Tibial nerve (tissue), 4 donors: ENCODE results near the gene PITPNM3. TPM values are rescaled to one million over a fixed set of nuclear protein-coding genes. Genes with fewer than 3 reads are reported as not detected.

ENCODE experiments used
- DNase-seq, 2 donors: peaks; one replicate each; pipeline ENCODE4 v3.0.0-alpha.2; 2019; ENCODE audit warnings: low spot score in 2 of 2
- H3K27ac ChIP-seq, 4 donors: fragments of 200-600 bp; sonication (generic) in 3 of 4; one replicate each; pipeline ENCODE4 v1.5.1; 2017 to 2019; ENCODE audit warnings: mild to moderate bottlenecking in 1 of 4
- H3K27me3 ChIP-seq, 2 donors: fragments of 200-600 bp; sonication (generic) in 1 of 2; one replicate each; pipeline versions ENCODE4 v1.5.1 to v1.6.0; 2017 to 2019
- H3K36me3 ChIP-seq, 3 donors: fragments of 200-600 bp; sonication (generic); one replicate each; pipeline ENCODE4 v1.5.1; 2018 to 2019
- H3K4me1 ChIP-seq, 4 donors: fragments of 200-600 bp; sonication (generic) in 3 of 4; one replicate each; pipeline ENCODE4 v1.5.1; 2017 to 2019
- H3K4me3 ChIP-seq, 4 donors: fragments of 200-600 bp; sonication (generic) in 3 of 4; one replicate each; pipeline ENCODE4 v1.5.1; 2017 to 2019; ENCODE audit warnings: mild to moderate bottlenecking in 1 of 4, moderate library complexity in 1 of 4
- H3K9me3 ChIP-seq, 4 donors: fragments of 200-600 bp; sonication (generic) in 3 of 4; one replicate each; pipeline ENCODE4 v1.5.1; 2017 to 2019
- EP300 ChIP-seq, 2 donors: sonication (generic); formaldehyde crosslinking; IDR thresholded peaks; one replicate each; pipeline ENCODE4 v1.6.1; 2017; ENCODE audit warnings: antibody characterized with exemption in 2 of 2, mild to moderate bottlenecking in 1 of 2
- POLR2A ChIP-seq, 2 donors: fragments of 450-650 bp; IDR thresholded peaks; one replicate each; pipeline ENCODE4 v1.6.1; 2017; ENCODE audit warnings: antibody characterized with exemption in 2 of 2, mild to moderate bottlenecking in 2 of 2, moderate library complexity in 2 of 2
- WGBS, 2 donors: methylation state at CpG; one replicate each; pipeline ENCODE4 v1.1.5; 2018; 5-methylcytosine and 5-hydroxymethylcytosine counted together
- total RNA-seq, 4 donors: library from RNA; depleted of rRNA; stranded (reverse); fragments of >200 nt; gene quantifications; one replicate each; pipeline ENCODE4 v1.1.0, GENCODE V29; 2016
- TF ChIP-seq, protein P1 (sequence below), 5 experiments: fragments of 200-600 bp in 3 of 5; fragments of 450-650 bp in 2 of 5; sonication (generic) in 3 of 5; IDR thresholded peaks; one replicate each; pipeline ENCODE4 v1.5.1; 2016 to 2019; ENCODE audit warnings: antibody characterized with exemption in 5 of 5, mild to moderate bottlenecking in 3 of 5, moderate library complexity in 2 of 5

Gene PITPNM3
- total RNA-seq, 4 donors from 2014 or later, result 0.90 to 5.2 (median 2.3) TPM

GRCh38 chr17:6521586-6521985, 34.8 kb downstream of the PITPNM3 start:
- no peaks in the 10 kb centered on the region for H3K4me1 ChIP-seq
- no peak overlapping the region for H3K27ac ChIP-seq
- no peak for TF ChIP-seq POLR2A (IDR thresholded peaks at IDR 0.05)
- no peak for TF ChIP-seq EP300 (IDR thresholded peaks at IDR 0.05)
- TF ChIP-seq, protein P1, sequence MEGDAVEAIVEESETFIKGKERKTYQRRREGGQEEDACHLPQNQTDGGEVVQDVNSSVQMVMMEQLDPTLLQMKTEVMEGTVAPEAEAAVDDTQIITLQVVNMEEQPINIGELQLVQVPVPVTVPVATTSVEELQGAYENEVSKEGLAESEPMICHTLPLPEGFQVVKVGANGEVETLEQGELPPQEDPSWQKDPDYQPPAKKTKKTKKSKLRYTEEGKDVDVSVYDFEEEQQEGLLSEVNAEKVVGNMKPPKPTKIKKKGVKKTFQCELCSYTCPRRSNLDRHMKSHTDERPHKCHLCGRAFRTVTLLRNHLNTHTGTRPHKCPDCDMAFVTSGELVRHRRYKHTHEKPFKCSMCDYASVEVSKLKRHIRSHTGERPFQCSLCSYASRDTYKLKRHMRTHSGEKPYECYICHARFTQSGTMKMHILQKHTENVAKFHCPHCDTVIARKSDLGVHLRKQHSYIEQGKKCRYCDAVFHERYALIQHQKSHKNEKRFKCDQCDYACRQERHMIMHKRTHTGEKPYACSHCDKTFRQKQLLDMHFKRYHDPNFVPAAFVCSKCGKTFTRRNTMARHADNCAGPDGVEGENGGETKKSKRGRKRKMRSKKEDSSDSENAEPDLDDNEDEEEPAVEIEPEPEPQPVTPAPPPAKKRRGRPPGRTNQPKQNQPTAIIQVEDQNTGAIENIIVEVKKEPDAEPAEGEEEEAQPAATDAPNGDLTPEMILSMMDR (IDR thresholded peaks at IDR 0.05), result no peak
- no peak for DNase-seq
- WGBS, 2 donors, result 89 to 94% methylated on average over 5 of the region's 5 CpGs
- H3K9me3 ChIP-seq, result no peaks in the 10 kb centered on the region
- H3K36me3 ChIP-seq, result no peaks in the 10 kb centered on the region
- no peaks in the 10 kb centered on the region for H3K27me3 ChIP-seq
- H3K4me3 ChIP-seq, result no peak overlapping the region

DNA sequence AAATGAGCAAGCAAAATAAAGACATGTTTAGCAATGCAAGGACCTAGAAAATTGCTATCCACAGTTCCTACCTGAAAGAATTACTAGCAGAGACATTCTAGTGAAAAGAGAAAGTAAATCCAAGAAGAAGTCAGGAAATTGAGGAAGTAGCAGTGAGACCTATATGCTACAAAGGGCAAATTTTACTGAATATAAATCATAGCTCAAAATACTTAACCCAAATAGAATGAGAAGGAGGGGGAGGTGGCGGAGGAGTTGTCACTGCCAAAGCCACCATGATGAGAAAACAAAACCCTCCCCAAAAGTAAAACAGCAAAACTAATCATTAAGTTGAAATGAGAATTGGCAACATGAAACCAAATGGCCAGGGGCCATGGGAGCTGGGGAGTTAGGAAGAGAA, 39.3 kb downstream of the PITPNM3 start:
- no peak for DNase-seq
- H3K27me3 ChIP-seq, result no peaks in the 10 kb centered on the region
- H3K27ac ChIP-seq, result no peak overlapping the region
- H3K4me3 ChIP-seq, result no peak overlapping the region
- TF ChIP-seq, protein P1 (IDR thresholded peaks at IDR 0.05), result no peak
- H3K4me1 ChIP-seq, result no peaks in the 10 kb centered on the region
- H3K9me3 ChIP-seq, result no peaks in the 10 kb centered on the region
- WGBS, 2 donors, result 62 to 74% methylated on average over 1 of the region's 1 CpG
- H3K36me3 ChIP-seq, result no peaks in the 10 kb centered on the region

GRCh38 chr17:6514371-6514770, 42.0 kb downstream of the PITPNM3 start:
- DNase-seq, result no peak
- Histone ChIP-seq H3K4me3 (no peak overlapping the region), H3K4me1 (no peaks in the 10 kb centered on the region), H3K27ac (no peak overlapping the region), H3K36me3 (no peaks in the 10 kb centered on the region), H3K27me3 (no peaks in the 10 kb centered on the region), H3K9me3 (no peaks in the 10 kb centered on the region)
- 77 to 81% methylated on average over 3 of the region's 3 CpGs for WGBS, 2 donors
- TF ChIP-seq, protein P1 (IDR thresholded peaks at IDR 0.05), result no peak
- no peak for TF ChIP-seq POLR2A (IDR thresholded peaks at IDR 0.05)
- no peak for TF ChIP-seq EP300 (IDR thresholded peaks at IDR 0.05)

- DNase-seq, result no peak
- Histone ChIP-seq H3K4me3 (no peak overlapping the region), H3K36me3 (no peaks in the 10 kb centered on the region), H3K9me3 (no peaks in the 10 kb centered on the region), H3K27ac (no peak overlapping the region), H3K27me3 (no peaks in the 10 kb centered on the region), H3K4me1 (peaks cover 0 to 10% (median 0%) of the 10 kb centered on the region in 4 donors)
- TF ChIP-seq, protein P1 (IDR thresholded peaks at IDR 0.05), result no peak
- TF ChIP-seq EP300 (IDR thresholded peaks at IDR 0.05) (no peak), POLR2A (IDR thresholded peaks at IDR 0.05) (no peak)
- WGBS, 2 donors, result 22% methylated on average over 2 of the region's 2 CpGs
These were observed 43.8 kb downstream of the PITPNM3 start for GRCh38 chr17:6512552-6512951.

DNA sequence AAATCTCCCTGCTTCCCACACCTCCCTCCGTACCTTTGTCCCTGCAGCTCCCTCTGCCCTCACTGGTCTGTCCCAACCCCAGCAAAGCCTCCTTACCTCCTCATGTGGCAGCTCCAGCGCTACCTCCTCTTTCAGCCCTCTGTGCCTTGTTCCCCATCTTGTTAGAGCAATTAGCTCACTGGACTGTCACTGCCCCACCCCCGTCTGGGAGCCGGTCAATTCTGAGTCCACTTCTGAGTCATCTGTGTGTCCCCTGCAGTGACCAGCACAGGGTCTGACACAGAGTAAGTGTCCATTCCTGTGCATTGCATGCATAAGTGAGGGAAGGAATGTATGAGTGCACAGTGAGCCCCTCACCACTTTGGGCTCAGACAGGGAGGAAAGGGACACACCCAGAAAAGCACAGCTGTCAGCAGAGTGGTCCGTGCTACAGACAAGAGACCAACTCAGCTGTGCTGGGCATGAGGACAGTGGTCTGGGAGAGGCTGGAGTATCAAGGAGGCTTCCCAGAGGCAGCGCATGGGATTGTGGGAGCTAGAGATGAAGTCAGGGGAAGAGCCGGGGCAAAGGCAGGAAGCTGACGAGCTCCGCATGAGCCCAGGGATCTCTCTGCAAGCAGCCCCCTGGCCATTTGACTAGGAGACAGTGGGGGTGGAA, 45.9 kb downstream of the PITPNM3 start:
- TF ChIP-seq POLR2A (IDR thresholded peaks at IDR 0.05) (no peak), EP300 (IDR thresholded peaks at IDR 0.05) (no peak)
- TF ChIP-seq, protein P1 (IDR thresholded peaks at IDR 0.05), result no peak
- no peak for DNase-seq
- H3K36me3 ChIP-seq, result no peaks in the 10 kb centered on the region

More for the DNA sequence above, 45.9 kb downstream of the PITPNM3 start:
- Histone ChIP-seq H3K9me3 (no peaks in the 10 kb centered on the region), H3K27me3 (no peaks in the 10 kb centered on the region), H3K4me3 (no peak overlapping the region), H3K4me1 (peaks cover 0 to 10% (median 0%) of the 10 kb centered on the region in 4 donors), H3K27ac (no peak overlapping the region)
- 62 to 75% methylated on average over 9 of the region's 9 CpGs for WGBS, 2 donors
